SK-N-SH (cell line): ENCODE data around the gene LIMS2. TPM values are rescaled to one million over a fixed set of nuclear protein-coding genes. Genes with fewer than 3 reads are reported as not detected.
A peak's percentile ranks its signal among the peaks of the same experiment; 100 is the strongest.

Experiments
- CTCF ChIA-PET: fragments of 300-600, 350-600 bp; formaldehyde crosslinking; extraction: SDS; loops from one replicate; lab custom pipeline; 2021; lab: Yijun Ruan, JAX
- POLR2A ChIA-PET: fragments of 350-600 bp; sonication (Branson Sonifier 250); formaldehyde crosslinking; extraction: SDS; loops from one replicate; lab custom pipeline; 2020; ENCODE audit warnings: antibody characterized with exemption, inconsistent platforms; lab: Yijun Ruan, JAX
- DNase-seq: peaks from one replicate; pipeline ENCODE4 v3.0.0; 2012
- H2AFZ ChIP-seq: fragments of 200-600 bp; sonication (generic); 2 replicates; pipeline ENCODE4 v1.8.1; 2016; ENCODE audit warnings: antibody characterized with exemption, mild to moderate bottlenecking, low read depth
- H3F3A ChIP-seq: fragments of 200-600 bp; sonication (generic); replicated peaks from 2 replicates; pipeline ENCODE3; 2016; ENCODE audit warnings: antibody characterized with exemption, mild to moderate bottlenecking; ENCODE audit not compliant: insufficient read depth
- H3K27ac ChIP-seq, 2 experiments: fragments of 200-500 bp in 1 of 2; fragments of 200-600 bp in 1 of 2; sonication (Bioruptor generic) in 1 of 2; sonication (generic), shearing (Covaris generic) in 1 of 2; 2 replicates each; pipeline versions ENCODE4 v1.5.1 to v1.6.1; 2014 to 2016; ENCODE audit warnings: low read depth in 2 of 2, inconsistent platforms in 1 of 2, low read length in 1 of 2, mild to moderate bottlenecking in 1 of 2, mixed read lengths in 1 of 2
- H3K27me3 ChIP-seq: fragments of 200-600 bp; sonication (generic), shearing (Covaris generic); 2 replicates; pipeline ENCODE4 v1.6.1; 2016; ENCODE audit warnings: mixed run types; ENCODE audit not compliant: insufficient read depth
- H3K36me3 ChIP-seq, 2 experiments: fragments of 200-500 bp in 1 of 2; fragments of 200-600 bp in 1 of 2; sonication (Bioruptor generic) in 1 of 2; sonication (generic) in 1 of 2; replicated peaks in 1 of 2; 2 replicates each; pipeline versions ENCODE3 to v1.5.1; 2014 to 2016; ENCODE audit warnings: low read length in 1 of 2, mild to moderate bottlenecking in 1 of 2; ENCODE audit not compliant: insufficient read depth in 2 of 2, control insufficient read depth in 1 of 2
- H3K4me1 ChIP-seq, 2 experiments: fragments of 200-500 bp in 1 of 2; fragments of 200-600 bp in 1 of 2; sonication (Bioruptor generic) in 1 of 2; sonication (generic), shearing (Covaris generic) in 1 of 2; 2 replicates each; pipeline versions ENCODE4 v1.5.1 to v1.6.1; 2014 to 2016; ENCODE audit warnings: low read depth in 1 of 2, low read length in 1 of 2, mixed run types in 1 of 2; ENCODE audit not compliant: insufficient read depth in 2 of 2, control insufficient read depth in 1 of 2
- H3K4me2 ChIP-seq: fragments of 200-600 bp; sonication (generic), shearing (Covaris generic); 2 replicates; pipeline ENCODE4 v1.6.1; 2017; ENCODE audit warnings: mixed run types
- H3K4me3 ChIP-seq, 2 experiments: fragments of 200-500 bp in 1 of 2; fragments of 200-600 bp in 1 of 2; sonication (Bioruptor generic) in 1 of 2; sonication (generic), shearing (Covaris generic) in 1 of 2; 2 replicates each; pipeline versions ENCODE4 v1.5.1 to v1.8.1; 2014 to 2016; ENCODE audit warnings: low read depth in 2 of 2, inconsistent platforms in 1 of 2, low read length in 1 of 2, mild to moderate bottlenecking in 1 of 2, mixed read lengths in 1 of 2, moderate library complexity in 1 of 2
- H3K79me2 ChIP-seq: fragments of 200-600 bp; sonication (generic); 2 replicates; pipeline ENCODE4 v1.8.1; 2017; ENCODE audit warnings: mild to moderate bottlenecking; ENCODE audit not compliant: insufficient read depth
- H3K9ac ChIP-seq: fragments of 200-600 bp; sonication (generic); 2 replicates; pipeline ENCODE4 v1.6.1; 2017; ENCODE audit warnings: mixed run types
- H3K9me2 ChIP-seq: fragments of 200-600 bp; sonication (generic); 2 replicates; pipeline ENCODE4 v1.6.1; 2017; ENCODE audit warnings: mixed run types
- H3K9me3 ChIP-seq: fragments of 200-600 bp; sonication (generic); 2 replicates; pipeline ENCODE4 v1.6.1; 2017; ENCODE audit warnings: mixed run types, mild to moderate bottlenecking, moderate library complexity
- H4K20me1 ChIP-seq: fragments of 200-600 bp; sonication (generic); 2 replicates; pipeline ENCODE4 v1.6.1; 2017; ENCODE audit warnings: mild to moderate bottlenecking, mixed run types; ENCODE audit not compliant: insufficient read depth
- CHD2 ChIP-seq: fragments of 150-350 bp; IDR thresholded peaks from 2 replicates; pipeline ENCODE4 v1.6.1; 2018; ENCODE audit warnings: low read length; ENCODE audit not compliant: partially characterized antibody
- ELF1 ChIP-seq: IDR thresholded peaks from 2 replicates; pipeline ENCODE4 v1.4.0; 2012
- EP300 ChIP-seq, 2 experiments: IDR thresholded peaks; 2 replicates each; pipeline versions ENCODE4 v1.4.0 to v1.6.1; 2012; ENCODE audit warnings: borderline replicate concordance in 1 of 2, low read depth in 1 of 2, low read length in 1 of 2
- FOSL2 ChIP-seq: IDR thresholded peaks from 2 replicates; pipeline ENCODE4 v1.4.0; 2012; ENCODE audit warnings: low read depth, mild to moderate bottlenecking, moderate library complexity, borderline replicate concordance
- FOXM1 ChIP-seq: IDR thresholded peaks from 2 replicates; pipeline ENCODE4 v1.4.0; 2012; ENCODE audit warnings: low read depth, mild to moderate bottlenecking
- MEF2A ChIP-seq: IDR thresholded peaks from 2 replicates; pipeline ENCODE4 v1.4.0; 2012; ENCODE audit warnings: low read depth, borderline replicate concordance
- NFIC ChIP-seq: IDR thresholded peaks from 2 replicates; pipeline ENCODE4 v1.4.0; 2012; ENCODE audit warnings: borderline replicate concordance
- PBX3 ChIP-seq: IDR thresholded peaks from 2 replicates; pipeline ENCODE4; 2012
- POLR2AphosphoS5 ChIP-seq: IDR thresholded peaks from 2 replicates; pipeline ENCODE4 v1.6.1; 2012; ENCODE audit warnings: low read depth, low read length
- RCOR1 ChIP-seq: fragments of 150-350 bp; IDR thresholded peaks from 2 replicates; pipeline ENCODE4 v1.6.1; 2017; ENCODE audit warnings: antibody characterized with exemption, low read length
- RFX5 ChIP-seq: IDR thresholded peaks from 2 replicates; pipeline ENCODE4 v1.6.1; 2012; ENCODE audit warnings: mild to moderate bottlenecking, improper control_type of control experiment, low read length
- RXRA ChIP-seq: IDR thresholded peaks from 2 replicates; pipeline ENCODE4 v1.4.0; 2012; ENCODE audit warnings: low read depth, mild to moderate bottlenecking, borderline replicate concordance
- SMC3 ChIP-seq: IDR thresholded peaks from 2 replicates; pipeline ENCODE4 v1.6.1; 2012; ENCODE audit warnings: low read depth, low read length, improper control_type of control experiment
- TAF1 ChIP-seq: IDR thresholded peaks from 2 replicates; pipeline ENCODE4 v1.6.1; 2012; ENCODE audit warnings: low read depth, mild to moderate bottlenecking, low read length, moderate library complexity, borderline replicate concordance
- TCF12 ChIP-seq: IDR thresholded peaks from 2 replicates; pipeline ENCODE4 v1.4.0; 2012
- TEAD4 ChIP-seq: IDR thresholded peaks from 2 replicates; pipeline ENCODE4 v1.4.0; 2012; ENCODE audit warnings: mild to moderate bottlenecking, borderline replicate concordance; ENCODE audit not compliant: insufficient read depth
- whole genome bisulfite sequencing: methylation state at CpG from one replicate; pipeline ENCODE4 v1.1.6; 2017; ENCODE audit warnings: low lambda C conversion rate; 5-methylcytosine and 5-hydroxymethylcytosine counted together
- polyA plus RNA-seq, 3 experiments: library from polyadenylated mRNA; depleted of rRNA; stranded (reverse); fragments of >200 nt; gene quantifications; 2 replicates each; pipeline ENCODE4 v1.2.3, GENCODE V29; 2012
- TF ChIP-seq, protein P1 (sequence below): IDR thresholded peaks from 2 replicates; pipeline ENCODE4 v1.4.0; 2012; ENCODE audit warnings: low read depth, borderline replicate concordance

The LIMS2 gene
- polyA plus RNA-seq, 1 of the 3 experiments (the other 2 are of a cell fraction) = 2.7 TPM

DNA sequence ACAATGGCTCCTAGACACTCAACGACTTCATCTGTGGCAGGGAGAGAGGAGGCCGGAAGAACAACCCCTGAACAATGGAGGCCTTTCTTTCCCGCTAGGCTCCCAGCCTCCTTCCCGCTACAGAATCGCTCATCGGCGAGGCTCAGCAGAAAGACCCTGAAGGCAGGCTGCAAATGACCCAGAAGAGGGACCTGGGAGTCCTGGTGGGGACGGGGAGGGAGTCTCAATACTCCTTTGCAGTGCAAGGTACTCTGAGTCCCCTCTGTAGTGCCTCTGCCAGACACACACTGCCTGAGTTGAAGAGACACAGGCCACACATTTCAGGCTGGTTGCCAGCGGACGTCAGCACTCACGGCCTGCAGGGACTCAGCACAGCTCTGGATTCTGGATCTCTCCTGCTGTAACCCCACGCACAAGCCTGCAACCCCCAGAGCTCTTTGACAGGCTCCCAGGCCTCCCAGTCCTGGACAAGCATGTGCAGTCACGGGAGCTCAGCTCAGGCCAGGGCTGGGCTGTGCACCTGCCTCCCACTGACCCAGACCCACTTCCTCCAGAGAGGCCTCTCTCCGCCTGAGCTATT lies 23.3 kb downstream of the LIMS2 start (continued):
- TF ChIP-seq RXRA (no peak), MEF2A (no peak), RFX5 (peak; percentile 53), FOXM1 (no peak), PBX3 (no peak), CHD2 (peak; percentile 84)
- TF ChIP-seq, protein P1, sequence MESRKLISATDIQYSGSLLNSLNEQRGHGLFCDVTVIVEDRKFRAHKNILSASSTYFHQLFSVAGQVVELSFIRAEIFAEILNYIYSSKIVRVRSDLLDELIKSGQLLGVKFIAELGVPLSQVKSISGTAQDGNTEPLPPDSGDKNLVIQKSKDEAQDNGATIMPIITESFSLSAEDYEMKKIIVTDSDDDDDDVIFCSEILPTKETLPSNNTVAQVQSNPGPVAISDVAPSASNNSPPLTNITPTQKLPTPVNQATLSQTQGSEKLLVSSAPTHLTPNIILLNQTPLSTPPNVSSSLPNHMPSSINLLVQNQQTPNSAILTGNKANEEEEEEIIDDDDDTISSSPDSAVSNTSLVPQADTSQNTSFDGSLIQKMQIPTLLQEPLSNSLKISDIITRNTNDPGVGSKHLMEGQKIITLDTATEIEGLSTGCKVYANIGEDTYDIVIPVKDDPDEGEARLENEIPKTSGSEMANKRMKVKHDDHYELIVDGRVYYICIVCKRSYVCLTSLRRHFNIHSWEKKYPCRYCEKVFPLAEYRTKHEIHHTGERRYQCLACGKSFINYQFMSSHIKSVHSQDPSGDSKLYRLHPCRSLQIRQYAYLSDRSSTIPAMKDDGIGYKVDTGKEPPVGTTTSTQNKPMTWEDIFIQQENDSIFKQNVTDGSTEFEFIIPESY = no peak

GRCh38 chr2:127651381-127651809 lies 23.9 kb downstream of the LIMS2 start:
- WGBS = 85% methylated on average over 23 of the region's 29 CpGs
- H3K79me2 ChIP-seq = no peaks in the 10 kb centered on the region
- ChIA-PET CTCF (interaction anchor here (0.7 to 3.2 kb wide), 5 partner anchors 12 to 159 kb away, joined by 3 to 21 read pairs (median 3); no protein-coding TSS in a partner anchor), POLR2A (no interaction called here)
- no peak for TF ChIP-seq ELF1
- no peak for TF ChIP-seq NFIC
- TF ChIP-seq TAF1 = no peak
- TF ChIP-seq FOSL2 = no peak
- TF ChIP-seq RCOR1 = no peak
- no peak for TF ChIP-seq TCF12
- no peak for TF ChIP-seq EP300 (IDR thresholded peaks at IDR 0.05; ENCODE audit: borderline replicate concordance in 1 of 2, low read depth in 1 of 2, low read length in 1 of 2)
- TF ChIP-seq SMC3 = no peak
- TF ChIP-seq POLR2AphosphoS5 = no peak
- TF ChIP-seq TEAD4 = no peak
- no peak for TF ChIP-seq CHD2
- H2AFZ ChIP-seq = no peak overlapping the region
- no peak overlapping the region for H3K4me2 ChIP-seq
- no peak overlapping the region for H3K4me3 ChIP-seq
- no peaks in the 10 kb centered on the region for H4K20me1 ChIP-seq
- peaks cover 0 to 60% of the 10 kb centered on the region in 2 experiments; a peak in 1 of 4 replicates for H3K4me1 ChIP-seq
- H3K27ac ChIP-seq = peak overlapping the region in 1 of 2 experiments; percentile 94; a peak in 2 of 4 replicates
- no peaks in the 10 kb centered on the region for H3F3A ChIP-seq
- no peaks in the 10 kb centered on the region for H3K9me3 ChIP-seq
- H3K9me2 ChIP-seq = no peaks in the 10 kb centered on the region
- H3K9ac ChIP-seq = no peak overlapping the region
- H3K36me3 ChIP-seq = no peaks in the 10 kb centered on the region
- H3K27me3 ChIP-seq = no peaks in the 10 kb centered on the region
- no peak for DNase-seq
